Testis (tissue), 3 donors: Measurements from ENCODE around the gene ZFC3H1. TPM values are rescaled to one million over a fixed set of nuclear protein-coding genes. Genes with fewer than 3 reads are reported as not detected.

Experiments used
- DNase-seq: peaks from one replicate; pipeline ENCODE4 v3.0.0-alpha.2; 2019
- H3K27ac ChIP-seq, 2 donors: fragments of 200-600 bp; sonication (generic); one replicate each; pipeline ENCODE4 v1.5.1; 2019
- H3K27me3 ChIP-seq: fragments of 200-600 bp; sonication (generic); one replicate; pipeline ENCODE4 v1.5.1; 2019
- H3K36me3 ChIP-seq: fragments of 200-600 bp; sonication (generic); one replicate; pipeline ENCODE4 v1.5.1; 2017; ENCODE audit warnings: low read depth; ENCODE audit errors: missing control alignments
- H3K4me1 ChIP-seq: fragments of 200-600 bp; sonication (generic); one replicate; pipeline ENCODE4 v1.5.1; 2019
- H3K4me3 ChIP-seq, 2 donors: fragments of 200-600 bp; sonication (generic); one replicate each; pipeline ENCODE4 v1.5.1; 2017 to 2019
- H3K9me3 ChIP-seq: fragments of 200-600 bp; sonication (generic); one replicate; pipeline ENCODE4 v1.5.1; 2017
- CTCF ChIP-seq, 3 experiments: fragments of 450-650 bp in 2 of 3; fragments of 200-600 bp in 1 of 3; sonication (generic) in 1 of 3; IDR thresholded peaks; one replicate each; pipeline ENCODE4 v1.5.1; 2016 to 2019; ENCODE audit warnings: antibody characterized with exemption in 3 of 3, mild to moderate bottlenecking in 2 of 3, moderate library complexity in 1 of 3
- POLR2A ChIP-seq: fragments of 450-650 bp; IDR thresholded peaks from one replicate; pipeline ENCODE4 v1.6.1; 2017; ENCODE audit warnings: antibody characterized with exemption, mild to moderate bottlenecking, moderate library complexity
- WGBS, 2 donors: methylation state at CpG; one replicate each; pipeline ENCODE4 v1.1.5; 2018; 5-methylcytosine and 5-hydroxymethylcytosine counted together
- intact Hi-C: fragments of 100-400 bp; cut with DNase I; formaldehyde crosslinking; loops from one replicate; pipeline ENCODE4 v1.15.1; 2023; ENCODE audit warnings: low total_unique reads
- polyA plus RNA-seq: library from polyadenylated mRNA; stranded (reverse); fragments of 350-450 nt; fragmentation: Illumina TruSeq; extraction: RNeasy Lipid Tissue Mini Kit (QIAGEN cat#74804); gene quantifications from one replicate; pipeline ENCODE4 v1.2.3, GENCODE V29; 2014; ENCODE audit warnings: low read depth, low replicate concordance; ENCODE audit not compliant: insufficient read depth
- total RNA-seq, 2 donors: library from RNA; depleted of rRNA; stranded (reverse); fragments of >200 nt; gene quantifications; one replicate each; pipeline ENCODE4 v1.2.3, GENCODE V29; 2016

ZFC3H1 gene
- total and polyA plus RNA-seq, 3 donors from 2014 or later, result 24.1 to 144 (median 83.7) TPM

DNA sequence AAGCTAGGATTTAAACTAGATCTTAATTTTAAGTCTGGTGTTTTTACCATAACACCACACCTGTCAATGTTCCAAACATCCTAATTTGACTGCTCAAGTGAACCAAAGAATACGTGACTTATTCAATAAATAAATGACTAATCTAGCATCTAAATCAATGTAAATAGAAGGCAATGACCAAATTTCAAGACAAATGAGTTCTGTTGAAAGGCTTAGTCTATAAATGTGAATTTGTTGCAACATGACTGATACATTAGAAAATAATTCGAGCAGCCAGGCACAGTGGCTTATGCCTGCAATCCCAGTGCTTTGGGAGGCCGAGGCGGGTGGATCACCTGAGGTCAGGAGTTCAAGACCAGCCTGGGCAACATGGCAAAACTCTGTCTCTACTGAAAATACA, 15.1 kb downstream of the ZFC3H1 start:
- no peak overlapping the region for H3K27ac ChIP-seq
- no peaks in the 10 kb centered on the region for H3K9me3 ChIP-seq
- no peaks in the 10 kb centered on the region for H3K36me3 ChIP-seq
- TF ChIP-seq POLR2A, result no peak
- no peak for TF ChIP-seq CTCF (IDR thresholded peaks at IDR 0.05)
- H3K4me1 ChIP-seq, result no peaks in the 10 kb centered on the region
- intact Hi-C loops, result no loop called here
- no peaks in the 10 kb centered on the region for H3K27me3 ChIP-seq
- DNase-seq, result no peak
- no peak overlapping the region for H3K4me3 ChIP-seq
- WGBS, 2 donors, result 79 to 85% methylated on average over 4 of the region's 4 CpGs

GRCh38 chr12:71646512-71646911, 17.1 kb downstream of the ZFC3H1 start:
- WGBS, 2 donors, result 96 to 98% methylated on average over 3 of the region's 3 CpGs
- no peak overlapping the region for H3K4me3 ChIP-seq
- H3K27me3 ChIP-seq, result no peaks in the 10 kb centered on the region
- intact Hi-C loops, result no loop called here
- H3K27ac ChIP-seq, result no peak overlapping the region
- H3K36me3 ChIP-seq, result no peaks in the 10 kb centered on the region
- H3K4me1 ChIP-seq, result no peaks in the 10 kb centered on the region
- no peaks in the 10 kb centered on the region for H3K9me3 ChIP-seq
- no peak for TF ChIP-seq POLR2A
- TF ChIP-seq CTCF (IDR thresholded peaks at IDR 0.05), result no peak
- no peak for DNase-seq

DNA sequence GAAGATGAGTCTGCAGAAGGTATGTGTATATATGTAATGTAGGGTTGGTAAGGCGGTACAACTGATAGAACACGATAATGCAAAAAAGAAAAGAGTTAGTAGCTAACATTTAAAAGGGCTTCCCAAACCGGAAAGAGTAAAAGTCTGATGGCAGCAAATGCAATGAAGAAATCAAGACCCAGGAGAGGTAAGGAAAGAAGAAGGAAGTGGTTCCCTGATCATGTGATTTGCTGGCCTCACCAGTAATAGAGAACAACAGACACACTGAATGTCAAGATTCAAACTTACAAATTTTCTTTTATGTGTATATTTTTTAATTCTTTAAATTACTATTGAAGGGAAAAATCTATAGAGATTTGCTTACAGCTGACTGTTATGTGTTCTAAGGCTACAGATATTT, 18.4 kb downstream of the ZFC3H1 start:
- intact Hi-C loops, result no loop called here

DNA sequence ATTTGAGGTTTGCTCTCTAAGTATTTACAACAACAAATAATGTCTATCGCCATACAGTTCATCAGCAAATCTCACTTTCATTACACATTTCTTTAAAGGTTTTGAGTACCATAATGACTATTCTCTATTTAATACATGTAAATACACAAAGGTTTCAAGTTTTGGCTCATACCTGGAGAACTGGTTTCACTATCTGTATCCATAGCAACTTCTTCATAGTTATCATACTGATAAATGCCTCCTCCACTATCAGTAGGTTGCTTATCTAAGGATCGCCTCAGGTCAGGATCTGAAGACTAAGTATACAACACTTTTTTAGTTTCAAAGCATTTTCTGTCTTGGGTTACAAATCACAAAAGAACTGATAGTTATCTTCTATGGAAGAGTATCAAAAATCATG, 21.4 kb downstream of the ZFC3H1 start:
- Histone ChIP-seq H3K9me3 (no peaks in the 10 kb centered on the region), H3K36me3 (no peaks in the 10 kb centered on the region), H3K27ac (no peak overlapping the region), H3K4me3 (no peak overlapping the region), H3K4me1 (no peaks in the 10 kb centered on the region), H3K27me3 (no peaks in the 10 kb centered on the region)
- DNase-seq, result no peak
- no peak for TF ChIP-seq POLR2A
- no peak for TF ChIP-seq CTCF (IDR thresholded peaks at IDR 0.05)
- 83% methylated on average over 2 of the region's 2 CpGs for WGBS, 2 donors
- intact Hi-C loops, result no loop called here

More for the DNA sequence above, 18.4 kb downstream of the ZFC3H1 start:
- Histone ChIP-seq H3K4me3 (no peak overlapping the region), H3K27ac (no peak overlapping the region), H3K27me3 (no peaks in the 10 kb centered on the region), H3K36me3 (no peaks in the 10 kb centered on the region), H3K9me3 (no peaks in the 10 kb centered on the region), H3K4me1 (no peaks in the 10 kb centered on the region)
- no peak for TF ChIP-seq POLR2A
- TF ChIP-seq CTCF (IDR thresholded peaks at IDR 0.05), result no peak
- WGBS, 2 donors, result 81 to 89% methylated on average over 3 of the region's 3 CpGs
- no peak for DNase-seq

GRCh38 chr12:71641390-71641789, 22.3 kb downstream of the ZFC3H1 start:
- TF ChIP-seq POLR2A (no peak), CTCF (IDR thresholded peaks at IDR 0.05) (no peak)
- Histone ChIP-seq H3K9me3 (no peaks in the 10 kb centered on the region), H3K4me3 (no peak overlapping the region), H3K27me3 (no peaks in the 10 kb centered on the region), H3K36me3 (no peaks in the 10 kb centered on the region), H3K4me1 (no peaks in the 10 kb centered on the region), H3K27ac (no peak overlapping the region)
- WGBS, 2 donors, result 71 to 81% methylated on average over 2 of the region's 2 CpGs
- intact Hi-C loops, result no loop called here
- DNase-seq, result no peak
